ENCODE measurements around the gene CLIP4.

- no peak for TF ChIP-seq CTCF (conservative IDR thresholded peaks at IDR 0.05; ENCODE audit: low read length)
- TF ChIP-seq EZH2phosphoT487 (IDR thresholded peaks at IDR 0.05; ENCODE audit: borderline replicate concordance, low read depth, low read length) = no peak
These were observed 59.7 kb downstream of the CLIP4 start for GRCh38 chr2:29174937-29175336.

Measured in OCI-LY7 (cell line).